HAP-1 (cell line): ENCODE data around the gene WDTC1.
A peak's percentile ranks its signal among the peaks of the same experiment; 100 is the strongest.
"Not testable (repeated sequence)": the region's sequence is repeated elsewhere in the genome, so short reads cannot be mapped to it uniquely, and the experiment has no call there.

Experiments
- DNase-seq, 2 experiments: peaks; one replicate each; pipeline ENCODE4 v3.0.0-alpha.2; 2016 to 2020; ENCODE audit warnings: low spot score in 2 of 2
- H3K27me3 ChIP-seq: fragments of 250-450 bp; sonication (Bioruptor Pico); 2 replicates; pipeline ENCODE4 v1.5.1; 2020; ENCODE audit warnings: low read depth, mild to moderate bottlenecking, moderate library complexity
- H3K36me3 ChIP-seq: fragments of 250-450 bp; sonication (Bioruptor Pico); replicated peaks from 2 replicates; pipeline ENCODE4 v1.5.1; 2020; ENCODE audit warnings: mild to moderate bottlenecking
- H3K4me1 ChIP-seq: fragments of 250-450 bp; sonication (Bioruptor Pico); 2 replicates; pipeline ENCODE4 v1.5.1; 2020; ENCODE audit warnings: mild to moderate bottlenecking
- H3K4me3 ChIP-seq: fragments of 250-450 bp; sonication (Bioruptor Pico); 2 replicates; pipeline ENCODE4 v1.5.1; 2020; ENCODE audit warnings: mild to moderate bottlenecking, moderate library complexity
- H3K9me3 ChIP-seq: fragments of 250-450 bp; sonication (Bioruptor Pico); 2 replicates; pipeline ENCODE4 v1.5.1; 2020; ENCODE audit warnings: mild to moderate bottlenecking, moderate library complexity
- in situ Hi-C: fragments of 300-500 bp; cut with MboI; formaldehyde crosslinking; loops from 3 replicates; pipeline ENCODE4 v1.14.3; 2020; ENCODE audit warnings: low sequenced_read_pairs, inconsistent platforms, mixed read lengths

Gene WDTC1

GRCh38 chr1:27274204-27274603 is 39.8 kb downstream of the WDTC1 start:
- Histone ChIP-seq H3K9me3 (no peaks in the 10 kb centered on the region), H3K4me3 (no peak overlapping the region), H3K4me1 (no peaks in the 10 kb centered on the region), H3K27me3 (no peaks in the 10 kb centered on the region), H3K36me3 (no peaks in the 10 kb centered on the region; the same call in 1 of the 2 replicates)
- no peak for DNase-seq
- in situ Hi-C loops, result no loop called here

- no peaks in the 10 kb centered on the region for H3K27me3 ChIP-seq
- H3K9me3 ChIP-seq, result no peaks in the 10 kb centered on the region
- no peak overlapping the region for H3K4me3 ChIP-seq
- no peak for DNase-seq
- H3K36me3 ChIP-seq, result no peaks in the 10 kb centered on the region; the same call in 1 of the 2 replicates
- in situ Hi-C loops, result no loop called here
- H3K4me1 ChIP-seq, result no peaks in the 10 kb centered on the region
Observed at GRCh38 chr1:27275696-27276095, 41.3 kb downstream of the WDTC1 start.

- in situ Hi-C loops, result loop anchor here (5.0 to 10.0 kb wide), 2 partner anchors 90 to 182 kb away; no protein-coding TSS in a partner anchor
- Histone ChIP-seq H3K27me3 (no peaks in the 10 kb centered on the region), H3K4me3 (no peak overlapping the region), H3K4me1 (no peaks in the 10 kb centered on the region), H3K9me3 (no peaks in the 10 kb centered on the region), H3K36me3 (no peaks in the 10 kb centered on the region)
- DNase-seq, result peak; percentile 60 to 94
Observed at GRCh38 chr1:27284425-27285273, 50.2 kb downstream of the WDTC1 start.

GRCh38 chr1:27285274-27285660 is 50.8 kb downstream of the WDTC1 start:
- no peak for DNase-seq
- H3K4me3 ChIP-seq, result no peak overlapping the region
- no peaks in the 10 kb centered on the region for H3K9me3 ChIP-seq
- in situ Hi-C loops, result loop anchor here (10.0 kb wide), 1 partner anchor 90 kb away; no protein-coding TSS in a partner anchor
- H3K36me3 ChIP-seq, result no peaks in the 10 kb centered on the region
- H3K27me3 ChIP-seq, result no peaks in the 10 kb centered on the region
- no peaks in the 10 kb centered on the region for H3K4me1 ChIP-seq

GRCh38 chr1:27285821-27286220 is 51.4 kb downstream of the WDTC1 start:
- in situ Hi-C loops, result loop anchor here (10.0 kb wide), 1 partner anchor 91 kb away; no protein-coding TSS in a partner anchor
- DNase-seq, H3K9me3 ChIP-seq, H3K4me1 ChIP-seq, H3K27me3 ChIP-seq, H3K36me3 ChIP-seq, H3K4me3 ChIP-seq: not testable (repeated sequence)

- H3K27me3 ChIP-seq, H3K36me3 ChIP-seq, H3K4me3 ChIP-seq, H3K4me1 ChIP-seq, DNase-seq, H3K9me3 ChIP-seq: not testable (repeated sequence)
- in situ Hi-C loops, result loop anchor here (10.0 kb wide), 1 partner anchor 94 kb away; no protein-coding TSS in a partner anchor
Observed at GRCh38 chr1:27289125-27289524, 54.7 kb downstream of the WDTC1 start.

GRCh38 chr1:27290581-27290980 is 56.1 kb downstream of the WDTC1 start:
- no peak overlapping the region for H3K4me3 ChIP-seq
- H3K36me3 ChIP-seq, result no peaks in the 10 kb centered on the region
- no peaks in the 10 kb centered on the region for H3K4me1 ChIP-seq
- no peak for DNase-seq
- in situ Hi-C loops, result loop anchor here (10.0 kb wide), 1 partner anchor 256 kb away; no protein-coding TSS in a partner anchor
- H3K27me3 ChIP-seq, result no peaks in the 10 kb centered on the region
- H3K9me3 ChIP-seq, result no peaks in the 10 kb centered on the region

GRCh38 chr1:27292106-27292505 is 57.7 kb downstream of the WDTC1 start:
- no peaks in the 10 kb centered on the region for H3K9me3 ChIP-seq
- no peak overlapping the region for H3K4me3 ChIP-seq
- no peaks in the 10 kb centered on the region for H3K36me3 ChIP-seq
- DNase-seq, result no peak
- H3K27me3 ChIP-seq, result no peaks in the 10 kb centered on the region
- no peaks in the 10 kb centered on the region for H3K4me1 ChIP-seq
- in situ Hi-C loops, result loop anchor here (10.0 kb wide), 1 partner anchor 257 kb away; no protein-coding TSS in a partner anchor

GRCh38 chr1:27293915-27294314 is 59.5 kb downstream of the WDTC1 start:
- DNase-seq, result no peak
- no peaks in the 10 kb centered on the region for H3K36me3 ChIP-seq
- in situ Hi-C loops, result loop anchor here (10.0 kb wide), 1 partner anchor 259 kb away; no protein-coding TSS in a partner anchor

GRCh38 chr1:27296773-27297291 is 62.4 kb downstream of the WDTC1 start:
- Histone ChIP-seq H3K36me3 (no peaks in the 10 kb centered on the region), H3K4me1 (no peaks in the 10 kb centered on the region), H3K4me3 (no peak overlapping the region), H3K27me3 (no peaks in the 10 kb centered on the region), H3K9me3 (no peaks in the 10 kb centered on the region)
- in situ Hi-C loops, result loop anchor here (10.0 kb wide), 1 partner anchor 262 kb away; no protein-coding TSS in a partner anchor
- DNase-seq, result peak in 1 of 2 experiments; percentile 85

More at GRCh38 chr1:27293915-27294314, 59.5 kb downstream of the WDTC1 start:
- H3K27me3 ChIP-seq, result no peaks in the 10 kb centered on the region
- H3K4me3 ChIP-seq, result no peak overlapping the region
- no peaks in the 10 kb centered on the region for H3K9me3 ChIP-seq
- no peaks in the 10 kb centered on the region for H3K4me1 ChIP-seq

- Histone ChIP-seq H3K9me3 (no peaks in the 10 kb centered on the region), H3K27me3 (no peaks in the 10 kb centered on the region), H3K36me3 (no peaks in the 10 kb centered on the region), H3K4me3 (no peak overlapping the region), H3K4me1 (no peaks in the 10 kb centered on the region)
- no peak for DNase-seq
- in situ Hi-C loops, result loop anchor here (10.0 kb wide), 1 partner anchor 263 kb away; no protein-coding TSS in a partner anchor
Observed at GRCh38 chr1:27297903-27298302, 63.5 kb downstream of the WDTC1 start.

- in situ Hi-C loops, result loop anchor here (10.0 kb wide), 1 partner anchor 264 kb away; no protein-coding TSS in a partner anchor
- H3K36me3 ChIP-seq, result no peaks in the 10 kb centered on the region
- no peaks in the 10 kb centered on the region for H3K4me1 ChIP-seq
Observed at GRCh38 chr1:27298632-27299384, 64.4 kb downstream of the WDTC1 start.

More at GRCh38 chr1:27298632-27299384, 64.4 kb downstream of the WDTC1 start:
- H3K4me3 ChIP-seq, result no peak overlapping the region
- no peaks in the 10 kb centered on the region for H3K9me3 ChIP-seq
- no peak for DNase-seq
- H3K27me3 ChIP-seq, result no peaks in the 10 kb centered on the region
